ENCODE measurements around the gene LRRK1.

GRCh38 chr15:101056366-101057334, 137.5 kb downstream of the LRRK1 start:
- TF ChIP-seq SIN3A (IDR thresholded peaks at IDR 0.05; ENCODE audit: borderline replicate concordance, insufficient read depth, low read length) (no peak), TAF1 (IDR thresholded peaks at IDR 0.05; ENCODE audit: borderline replicate concordance, insufficient read depth, low read length) (no peak), REST (IDR thresholded peaks at IDR 0.05; ENCODE audit: insufficient read depth in 1 of 2, low read depth in 2 of 2, low read length in 2 of 2) (no peak), POLR2AphosphoS5 (IDR thresholded peaks at IDR 0.05; ENCODE audit: low read depth, low read length) (no peak), FOXP2 (optimal IDR thresholded peaks at IDR 0.05; ENCODE audit: borderline replicate concordance, extremely low read depth, extremely low read length, insufficient read depth) (no peak)
